NCI-H1436 (cell line): ENCODE measurements around the gene TBC1D14.

ENCODE experiments used
- DNase-seq: peaks from one replicate; lab custom pipeline; 2025; lab: John Stamatoyannopoulos, UW

Gene TBC1D14

DNA sequence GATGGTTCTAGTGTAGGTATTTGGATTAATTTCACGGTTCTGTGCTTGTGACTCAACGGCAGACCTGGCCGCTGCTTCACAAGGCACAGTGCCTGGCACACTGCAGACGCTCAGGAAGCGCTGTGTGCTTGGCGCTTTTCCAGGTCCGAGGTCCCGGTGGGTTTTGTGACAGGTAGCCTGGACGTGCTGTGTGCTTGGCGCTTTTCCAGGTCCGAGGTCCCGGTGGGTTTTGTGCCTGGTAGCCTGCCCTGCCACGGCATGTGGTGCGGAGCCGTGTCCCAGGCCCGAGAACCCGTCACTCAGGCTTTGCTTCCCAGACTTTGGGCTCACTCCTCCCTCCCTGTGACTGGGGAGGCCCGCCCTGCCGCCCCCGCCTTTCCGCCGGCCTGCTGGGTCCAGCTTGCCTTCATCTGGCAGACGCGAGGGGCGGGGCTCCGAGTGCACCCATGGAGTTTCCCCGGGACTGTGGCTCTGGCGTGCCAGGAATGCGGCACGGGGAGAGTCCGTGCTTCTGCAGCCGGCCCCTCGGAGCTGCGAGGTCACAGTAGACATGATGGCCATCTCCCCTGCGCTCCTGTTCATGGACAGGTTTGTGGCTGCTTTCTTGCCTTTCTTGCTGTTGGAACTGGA, 44.2 kb downstream of the TBC1D14 start:
- no peak for DNase-seq

GRCh38 chr4:6955261-6955911, 45.8 kb downstream of the TBC1D14 start:
- DNase-seq, result no peak

DNA sequence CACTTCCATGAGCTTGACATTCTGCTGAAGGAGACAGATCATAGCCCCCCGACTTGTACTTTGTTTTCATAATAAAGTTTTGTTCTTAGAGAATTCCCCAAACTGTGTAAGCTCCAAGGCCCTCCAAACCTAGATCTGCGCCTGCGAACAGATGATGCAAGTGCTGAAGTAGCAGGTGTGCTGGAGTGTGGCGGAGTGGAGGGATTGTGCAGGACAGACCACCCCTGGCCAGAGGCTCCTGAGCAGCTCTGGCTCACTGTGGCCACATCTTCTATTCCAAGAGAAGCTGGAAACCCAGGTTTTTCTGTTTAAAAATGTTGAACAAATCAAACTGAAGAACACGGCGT, 46.4 kb downstream of the TBC1D14 start:
- DNase-seq, result no peak

DNA sequence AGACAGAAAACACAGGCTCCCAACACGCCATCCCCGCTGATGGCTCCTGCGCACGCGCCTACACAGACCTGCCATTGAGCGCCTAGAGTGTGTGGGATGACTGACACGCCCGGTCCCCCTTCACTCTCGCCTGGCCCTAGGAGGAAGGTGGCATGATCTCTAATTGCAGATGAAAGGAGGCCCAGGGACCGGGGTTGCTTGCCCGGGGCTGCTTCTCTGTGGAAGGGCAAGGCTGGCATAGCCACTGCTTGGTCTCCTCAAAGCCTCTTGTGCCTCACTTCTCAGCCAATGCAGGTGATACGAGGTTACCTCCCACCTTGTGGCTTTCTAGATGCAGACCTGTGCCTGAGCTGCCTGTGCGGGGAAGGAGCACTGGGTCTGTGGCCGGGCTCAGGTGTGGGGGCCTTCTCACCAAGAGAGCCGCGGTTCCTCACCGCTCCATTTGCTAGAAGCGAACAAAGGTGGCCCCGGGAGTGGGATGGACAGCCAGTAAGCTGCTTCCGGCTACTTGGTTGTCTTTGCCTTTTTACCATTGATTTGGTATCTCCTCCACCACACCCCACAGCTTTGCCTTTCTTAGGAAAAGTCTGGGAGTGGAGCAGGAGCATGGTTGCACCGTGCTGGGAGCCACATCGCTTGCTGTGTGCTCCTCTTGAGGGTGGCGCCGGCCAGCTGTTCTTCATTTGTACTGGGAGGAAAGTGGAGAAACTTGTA, 47.0 kb downstream of the TBC1D14 start:
- DNase-seq, result no peak

DNA sequence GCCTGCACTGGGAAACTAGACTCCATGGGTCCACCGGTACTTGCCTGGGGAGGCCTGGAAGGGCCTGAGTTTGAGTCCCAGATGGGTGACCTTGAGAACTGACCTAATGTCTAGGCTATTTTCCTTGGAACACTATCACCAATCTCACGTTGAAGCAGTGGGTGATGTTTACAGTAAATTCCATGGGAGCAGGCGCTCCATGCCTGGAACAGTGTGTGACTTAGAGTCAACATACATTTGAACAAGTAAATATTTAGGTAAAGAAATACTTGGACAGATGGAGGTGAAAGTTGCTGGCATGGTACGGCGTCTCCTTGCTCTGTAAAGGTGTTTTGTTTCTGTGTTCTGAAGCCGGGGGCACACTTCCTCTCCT, 47.5 kb downstream of the TBC1D14 start:
- no peak for DNase-seq

DNA sequence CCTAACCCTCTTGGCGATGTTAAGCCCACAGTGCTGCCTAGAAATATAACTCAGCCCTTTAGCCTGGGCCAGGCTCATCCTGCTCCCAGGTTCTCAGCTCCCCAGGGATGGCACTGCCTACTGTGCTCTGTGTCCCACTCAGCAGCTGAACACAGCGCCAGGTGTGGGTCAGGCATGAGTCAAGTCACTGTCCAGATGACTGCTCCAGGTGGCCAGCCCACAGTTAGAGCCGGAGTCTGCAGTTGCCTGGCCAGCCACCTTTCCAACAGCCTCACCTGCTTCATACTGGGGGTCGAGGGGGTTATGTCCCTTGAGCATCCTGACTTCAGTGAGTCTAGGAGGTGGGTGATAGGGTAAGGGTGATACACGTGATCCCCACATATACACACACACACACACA, 48.4 kb downstream of the TBC1D14 start:
- DNase-seq, result no peak

- DNase-seq, result no peak
Observed at GRCh38 chr4:6959261-6959660, 49.6 kb downstream of the TBC1D14 start.

- DNase-seq, result no peak
Observed at GRCh38 chr4:6960154-6960553, 50.5 kb downstream of the TBC1D14 start.

GRCh38 chr4:6960628-6961412, 51.2 kb downstream of the TBC1D14 start:
- no peak for DNase-seq

DNA sequence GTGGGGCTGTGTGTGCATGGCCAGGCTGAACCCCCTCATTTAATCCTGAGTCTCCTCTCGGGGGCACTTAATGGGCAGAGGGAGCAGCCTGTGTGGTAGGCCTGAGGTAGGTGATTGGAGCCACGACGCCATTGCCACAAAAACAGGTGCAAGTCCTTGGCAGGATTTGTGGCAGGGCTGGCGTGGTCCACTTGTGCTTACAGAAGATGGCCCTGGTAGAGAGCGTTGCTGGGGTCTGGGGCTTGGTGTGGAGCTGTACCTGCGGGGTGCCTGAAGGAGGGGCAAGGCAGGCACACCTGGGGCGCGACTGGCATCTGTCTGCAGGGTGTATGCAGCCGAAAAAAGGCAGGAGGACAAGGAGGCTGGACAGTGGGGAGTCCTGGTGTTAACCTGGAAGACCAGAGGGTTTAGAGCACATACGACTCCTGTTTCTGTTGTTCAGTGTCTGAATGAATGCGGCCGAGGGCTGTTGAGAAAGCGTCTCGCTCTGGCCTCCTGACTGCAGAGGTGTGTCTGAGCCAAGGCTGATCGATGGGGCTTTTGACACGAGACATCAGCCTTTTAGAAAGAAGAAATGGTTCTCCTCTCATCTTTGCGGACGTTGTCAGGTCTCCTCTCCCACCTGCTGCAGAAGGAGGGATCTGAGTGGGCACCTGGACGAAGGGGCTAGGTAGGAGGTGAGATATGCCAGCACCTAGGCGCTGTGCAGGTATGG, 52.0 kb downstream of the TBC1D14 start:
- no peak for DNase-seq

GRCh38 chr4:6962211-6963041, 52.8 kb downstream of the TBC1D14 start:
- DNase-seq, result no peak

- DNase-seq, result no peak
Observed at GRCh38 chr4:6963139-6963611, 53.5 kb downstream of the TBC1D14 start.

GRCh38 chr4:6964858-6965257, 55.2 kb downstream of the TBC1D14 start:
- no peak for DNase-seq

- DNase-seq, result no peak
Observed at GRCh38 chr4:6965329-6965728, 55.7 kb downstream of the TBC1D14 start.

GRCh38 chr4:6967846-6968340, 58.3 kb downstream of the TBC1D14 start:
- DNase-seq, result no peak

DNA sequence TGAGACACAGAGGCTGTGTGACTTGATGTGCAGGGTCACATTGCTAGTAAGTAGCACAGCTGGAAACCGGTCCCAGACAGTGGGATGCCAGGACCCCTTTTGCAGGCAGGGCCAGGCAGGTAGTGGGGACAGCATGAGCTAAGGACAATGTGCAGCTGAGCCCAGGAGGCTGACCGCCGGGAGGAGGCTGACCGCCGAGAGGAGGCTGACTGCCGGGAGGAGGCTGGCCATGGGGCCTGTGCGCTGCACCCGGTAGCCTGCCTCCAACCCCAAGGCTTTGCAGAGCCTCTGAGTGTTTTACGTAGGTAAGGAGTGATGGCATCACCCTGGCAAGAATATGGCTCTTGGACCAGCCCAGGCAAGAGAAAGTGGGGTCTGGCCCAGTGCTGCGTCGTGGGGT, 58.9 kb downstream of the TBC1D14 start:
- no peak for DNase-seq

DNA sequence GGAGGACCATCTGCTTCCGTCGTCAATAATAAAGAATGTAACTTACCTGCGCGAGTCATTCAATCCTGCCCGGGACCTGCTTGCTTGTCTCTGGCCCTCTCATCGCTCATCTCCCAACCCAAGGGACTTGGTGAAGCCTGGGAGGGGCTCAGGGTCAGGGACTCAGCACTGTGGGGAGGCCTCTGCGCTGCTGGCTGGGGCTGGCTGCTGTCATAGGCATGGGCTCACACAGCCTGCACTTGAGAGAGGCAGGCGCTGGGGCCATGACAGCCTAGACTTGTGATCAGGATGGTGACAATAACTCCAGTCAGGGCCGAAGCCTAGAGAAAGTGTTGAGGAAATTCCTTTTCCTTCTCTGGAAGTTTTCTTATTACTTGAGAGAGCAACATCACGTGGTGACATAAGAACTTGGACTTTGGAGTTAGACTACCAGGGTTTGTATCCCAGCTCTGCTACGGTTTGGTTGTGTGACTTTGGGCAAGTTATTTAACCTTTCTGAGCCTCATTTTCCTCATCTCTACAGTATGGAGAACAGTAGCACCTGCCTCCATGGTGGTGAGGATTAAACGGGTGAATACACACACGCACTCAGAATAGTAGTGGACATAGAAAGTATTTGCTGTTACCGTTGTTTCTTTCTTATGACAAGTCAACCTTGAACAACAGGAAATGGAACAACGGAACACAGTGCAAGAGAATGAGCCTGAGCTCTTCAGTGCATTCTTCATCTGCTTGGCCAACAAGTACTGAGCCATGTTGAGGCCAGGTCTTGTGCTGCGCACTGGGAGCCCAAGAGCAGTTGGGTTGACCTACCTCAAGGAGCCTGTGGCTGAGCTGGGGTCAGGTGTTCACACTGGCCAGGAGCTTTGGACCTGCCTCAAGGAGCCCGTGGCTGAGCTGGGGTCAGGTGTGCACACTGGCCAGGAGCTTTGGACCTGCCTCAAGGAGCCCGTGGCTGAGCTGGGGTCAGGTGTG, 60.5 kb downstream of the TBC1D14 start:
- no peak for DNase-seq

DNA sequence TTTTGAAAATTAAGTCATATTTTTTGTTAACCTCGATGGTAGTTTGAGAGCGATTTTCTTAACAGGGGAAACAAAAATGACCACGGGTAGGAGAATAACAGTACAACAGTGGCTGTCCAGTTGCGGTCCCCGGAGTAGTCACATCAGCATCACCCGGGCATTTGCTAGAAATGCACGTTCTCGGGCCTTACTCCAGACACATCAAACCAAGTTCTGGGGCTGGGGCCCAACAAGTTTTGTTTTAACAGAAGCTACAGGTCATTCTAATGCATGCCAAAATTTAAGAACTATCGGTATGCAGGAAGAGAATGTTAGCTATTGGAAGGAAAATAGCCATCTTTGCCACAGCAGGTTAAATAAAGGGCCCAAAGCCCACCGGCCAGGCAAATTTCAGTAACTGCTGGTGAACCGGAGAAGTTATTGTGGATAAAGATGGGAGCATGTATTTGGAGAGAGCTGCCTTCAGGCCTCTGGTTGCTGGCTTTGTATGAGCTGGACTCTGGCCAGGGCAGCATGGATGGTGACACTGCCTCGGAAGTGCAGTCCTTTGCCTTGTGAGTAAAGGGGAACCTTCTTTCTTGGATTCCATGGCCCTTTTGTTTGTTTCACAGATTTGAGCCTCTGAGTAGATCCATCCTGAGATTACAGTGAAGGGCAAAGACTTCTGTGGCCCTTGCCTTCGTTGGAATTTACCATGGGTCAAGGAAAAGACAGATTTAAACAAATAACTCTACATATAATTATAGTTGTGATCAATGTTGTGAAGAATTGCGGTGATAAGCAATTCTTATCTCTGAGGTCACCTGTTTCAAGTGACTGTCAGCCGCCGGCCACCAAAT, 62.1 kb downstream of the TBC1D14 start:
- DNase-seq, result no peak

GRCh38 chr4:6972375-6972650, 62.7 kb downstream of the TBC1D14 start:
- DNase-seq, result no peak
